CD14-positive monocyte (primary cell): Measurements from ENCODE around the gene PPM1H. TPM values are rescaled to one million over a fixed set of nuclear protein-coding genes. Genes with fewer than 3 reads are reported as not detected.
"Not testable (repeated sequence)": the region's sequence is repeated elsewhere in the genome, so short reads cannot be mapped to it uniquely, and the experiment has no call there.

Experiments used
- DNase-seq, 3 donors: peaks; one replicate each; pipeline ENCODE4 v3.0.0-alpha.2; 2011 to 2022
- H2AFZ ChIP-seq: 2 replicates; pipeline ENCODE4 v1.6.0; 2012; ENCODE audit warnings: mild to moderate bottlenecking, low read depth, low read length, inconsistent platforms; ENCODE audit not compliant: insufficient read depth, poor library complexity, severe bottlenecking
- H3K27ac ChIP-seq, 2 donors: 1 replicate in 1 of 2; 2 replicates in 1 of 2; pipeline ENCODE4 v1.5.1; 2012 to 2013; ENCODE audit warnings: low read length in 2 of 2, control low read depth in 1 of 2, inconsistent platforms in 1 of 2, low read depth in 1 of 2, mild to moderate bottlenecking in 1 of 2
- H3K27me3 ChIP-seq, 2 donors: one replicate each; pipeline versions ENCODE4 v1.6.0 to v1.6.1; 2011 to 2013; ENCODE audit warnings: low read length in 2 of 2; ENCODE audit not compliant: control insufficient read depth in 2 of 2, insufficient read depth in 2 of 2
- H3K36me3 ChIP-seq, 2 donors: replicated peaks in 1 of 2; 1 replicate in 1 of 2; 2 replicates in 1 of 2; pipeline versions ENCODE4 v1.5.1 to v1.6.1; 2012 to 2013; ENCODE audit warnings: low read length in 2 of 2, control low read depth in 1 of 2, inconsistent platforms in 1 of 2, mild to moderate bottlenecking in 1 of 2; ENCODE audit not compliant: insufficient read depth in 2 of 2, control insufficient read depth in 1 of 2
- H3K4me1 ChIP-seq, 2 donors: 1 replicate in 1 of 2; 2 replicates in 1 of 2; pipeline versions ENCODE4 v1.5.1 to v1.6.1; 2012 to 2013; ENCODE audit warnings: low read length in 2 of 2, control low read depth in 1 of 2, inconsistent platforms in 1 of 2, mild to moderate bottlenecking in 1 of 2, moderate library complexity in 1 of 2; ENCODE audit not compliant: insufficient read depth in 2 of 2, control insufficient read depth in 1 of 2
- H3K4me2 ChIP-seq: replicated peaks from 2 replicates; pipeline ENCODE3; 2012; ENCODE audit warnings: low read length, moderate library complexity, mild to moderate bottlenecking; ENCODE audit not compliant: poor library complexity, severe bottlenecking; ENCODE audit errors: extremely low read depth
- H3K4me3 ChIP-seq, 3 experiments: fragments of 200-600 bp in 1 of 3; sonication (generic) in 1 of 3; replicated peaks in 1 of 3; 1 replicate in 2 of 3; 2 replicates in 1 of 3; pipeline ENCODE4 v1.5.1; 2011 to 2013; ENCODE audit warnings: low read length in 3 of 3, mild to moderate bottlenecking in 3 of 3, control low read depth in 2 of 3, low read depth in 2 of 3, inconsistent platforms in 1 of 3, moderate library complexity in 1 of 3
- H3K79me2 ChIP-seq: 2 replicates; pipeline ENCODE4 v1.6.0; 2012; ENCODE audit warnings: mild to moderate bottlenecking, control low read depth, inconsistent platforms, low read length, moderate library complexity; ENCODE audit not compliant: insufficient read depth
- H3K9ac ChIP-seq: 2 replicates; pipeline ENCODE4 v1.6.0; 2017; ENCODE audit warnings: low read length, mild to moderate bottlenecking; ENCODE audit not compliant: insufficient read depth, poor library complexity, severe bottlenecking
- H3K9me3 ChIP-seq, 2 donors: replicated peaks in 1 of 2; 1 replicate in 1 of 2; 2 replicates in 1 of 2; pipeline versions ENCODE4 v1.5.1 to v1.6.1; 2012 to 2013; ENCODE audit warnings: low read length in 2 of 2, control low read depth in 1 of 2; ENCODE audit not compliant: control insufficient read depth in 1 of 2, insufficient read depth in 1 of 2
- H4K20me1 ChIP-seq: 2 replicates; pipeline ENCODE4 v1.6.0; 2012; ENCODE audit warnings: mild to moderate bottlenecking, low read length, control low read depth, moderate library complexity; ENCODE audit not compliant: insufficient read depth
- H3K27ac Mint-ChIP-seq, 7 donors: one replicate each; pipeline ENCODE4 v1.8.0; 2020; ENCODE audit warnings: mild to moderate bottlenecking in 7 of 7, mixed read lengths in 7 of 7, moderate library complexity in 6 of 7, inconsistent platforms in 2 of 7
- H3K27me3 Mint-ChIP-seq, 3 donors: one replicate each; pipeline ENCODE4 v1.8.0; 2021 to 2022; ENCODE audit warnings: low read depth in 3 of 3, mild to moderate bottlenecking in 3 of 3, mixed read lengths in 3 of 3, moderate library complexity in 3 of 3, inconsistent platforms in 1 of 3
- H3K36me3 Mint-ChIP-seq, 2 donors: one replicate each; pipeline ENCODE4 v1.8.0; 2020; ENCODE audit warnings: mixed read lengths in 2 of 2, inconsistent platforms in 1 of 2, mild to moderate bottlenecking in 1 of 2
- H3K4me1 Mint-ChIP-seq: one replicate; pipeline ENCODE4 v1.8.0; 2020; ENCODE audit warnings: mild to moderate bottlenecking, mixed read lengths
- H3K4me3 Mint-ChIP-seq, 2 donors: one replicate each; pipeline ENCODE4 v1.8.0; 2020; ENCODE audit warnings: mild to moderate bottlenecking in 2 of 2, mixed read lengths in 2 of 2, moderate library complexity in 1 of 2
- H3K9me3 Mint-ChIP-seq, 7 donors: one replicate each; pipeline ENCODE4 v1.8.0; 2020 to 2022; ENCODE audit warnings: mixed read lengths in 7 of 7, mild to moderate bottlenecking in 6 of 7, moderate library complexity in 6 of 7, inconsistent platforms in 2 of 7
- CTCF ChIP-seq: fragments of 200-600 bp; IDR thresholded peaks from one replicate; pipeline ENCODE4 v1.8.0; 2022; ENCODE audit warnings: antibody characterized with exemption, mild to moderate bottlenecking
- WGBS: methylation state at CpG from one replicate; pipeline ENCODE4 v1.1.5; 2013; ENCODE audit warnings: missing lambda C conversion rate; ENCODE audit not compliant: insufficient coverage; 5-methylcytosine and 5-hydroxymethylcytosine counted together
- intact Hi-C, 2 donors: fragments of 100-400 bp; cut with micrococcal nuclease; formaldehyde crosslinking; loops; one replicate each; pipeline versions ENCODE4 v1.15.0 to v1.15.1; 2023
- polyA plus RNA-seq, 3 donors: library from polyadenylated mRNA; depleted of rRNA in 1 of 3; unstranded in 2 of 3; stranded (reverse) in 1 of 3; fragments of 300-500 nt in 2 of 3; fragments of >200 nt in 1 of 3; fragmentation: Illumina TruSeq in 2 of 3; gene quantifications; 1 replicate in 2 of 3; 2 replicates in 1 of 3; pipeline ENCODE4 v1.2.3, GENCODE V29; 2012 to 2021

Gene PPM1H
- polyA plus RNA-seq, 3 donors, result 1.5 to 2.8 (median 1.9) TPM

- H3K4me3 Mint-ChIP-seq, intact Hi-C loops, H4K20me1 ChIP-seq, H3K4me2 ChIP-seq, H3K27me3 Mint-ChIP-seq, H3K4me1 Mint-ChIP-seq, H3K4me1 ChIP-seq, DNase-seq, H3K9me3 ChIP-seq, H3K9ac ChIP-seq, H3K36me3 Mint-ChIP-seq, H3K36me3 ChIP-seq, H3K27me3 ChIP-seq, H2AFZ ChIP-seq, H3K4me3 ChIP-seq, H3K79me2 ChIP-seq, H3K27ac ChIP-seq, H3K27ac Mint-ChIP-seq: not testable (repeated sequence)
- WGBS, result 87% methylated on average over 3 of the region's 4 CpGs
- H3K9me3 Mint-ChIP-seq, result peaks cover 3 to 12% (median 6%) of the 10 kb centered on the region in 7 donors
Observed at GRCh38 chr12:62965700-62966099, 30.8 kb upstream of the PPM1H start.

- H3K36me3 Mint-ChIP-seq, H3K4me2 ChIP-seq, H3K79me2 ChIP-seq, H3K36me3 ChIP-seq, H3K4me1 Mint-ChIP-seq, DNase-seq, H3K27me3 Mint-ChIP-seq, H3K9ac ChIP-seq, intact Hi-C loops, H3K4me3 ChIP-seq, H4K20me1 ChIP-seq, H3K27ac Mint-ChIP-seq, H3K4me3 Mint-ChIP-seq, H3K27ac ChIP-seq, H3K4me1 ChIP-seq, H3K9me3 ChIP-seq, H2AFZ ChIP-seq, H3K27me3 ChIP-seq: not testable (repeated sequence)
- 95% methylated on average over 7 of the region's 11 CpGs for WGBS
- peaks cover 3 to 12% (median 6%) of the 10 kb centered on the region in 7 donors for H3K9me3 Mint-ChIP-seq
Observed at GRCh38 chr12:62965242-62965641, 30.3 kb upstream of the PPM1H start.

GRCh38 chr12:62963486-62964041 lies 28.6 kb upstream of the PPM1H start:
- Histone ChIP-seq H3K4me1 (no peaks in the 10 kb centered on the region), H3K27ac (no peak overlapping the region), H3K4me3 (no peak overlapping the region), H4K20me1 (no peaks in the 10 kb centered on the region), H3K9ac (no peak overlapping the region), H3K36me3 (no peaks in the 10 kb centered on the region), H3K27me3 (no peaks in the 10 kb centered on the region), H3K79me2 (no peaks in the 10 kb centered on the region), H3K4me2 (no peak overlapping the region), H2AFZ (no peak overlapping the region), H3K9me3 (no peaks in the 10 kb centered on the region)
- H3K27me3 Mint-ChIP-seq, result no peaks in the 10 kb centered on the region
- no peak for TF ChIP-seq CTCF
- H3K9me3 Mint-ChIP-seq, result peaks cover 3 to 12% (median 6%) of the 10 kb centered on the region in 7 donors
- intact Hi-C loops, result no loop called here
- WGBS, result no CpG with 5 or more reads among the region's 2 CpGs
- no peaks in the 10 kb centered on the region for H3K36me3 Mint-ChIP-seq
- no peak for DNase-seq
- H3K27ac Mint-ChIP-seq, result no peak overlapping the region
- no peaks in the 10 kb centered on the region for H3K4me1 Mint-ChIP-seq
- no peak overlapping the region for H3K4me3 Mint-ChIP-seq
